HS-5 (cell line): Measurements from ENCODE around the gene NREP.

Experiments
- DNase-seq: peaks from one replicate; pipeline ENCODE4 v3.0.0-alpha.2; 2012; ENCODE audit warnings: low read depth

The NREP gene

GRCh38 chr5:111756581-111757354 is at the start of gene NREP:
Gene NREP (minus strand): TSS chr5:111757194. CDS start chr5:111755772, 1,422 bp downstream.
- DNase-seq = no peak

- DNase-seq = no peak
These were observed 49.8 kb upstream of the NREP start for GRCh38 chr5:111806753-111807152.

- no peak for DNase-seq
These were observed 49.2 kb upstream of the NREP start for GRCh38 chr5:111806156-111806555.

- DNase-seq = no peak
These were observed 48.1 kb upstream of the NREP start for GRCh38 chr5:111805071-111805470.

- no peak for DNase-seq
These were observed 43.4 kb upstream of the NREP start for GRCh38 chr5:111800351-111800750.

- no peak for DNase-seq
These were observed 38.1 kb upstream of the NREP start for GRCh38 chr5:111795142-111795541.

GRCh38 chr5:111792471-111793058 is 35.6 kb upstream of the NREP start:
- peak; percentile 28 for DNase-seq

- DNase-seq = no peak
These were observed 33.3 kb upstream of the NREP start for GRCh38 chr5:111790295-111790694.

- DNase-seq = no peak
These were observed 30.0 kb upstream of the NREP start for GRCh38 chr5:111787006-111787405.

- DNase-seq = no peak
These were observed 27.6 kb upstream of the NREP start for GRCh38 chr5:111784491-111785181.

- DNase-seq = no peak
These were observed 26.5 kb upstream of the NREP start for GRCh38 chr5:111783537-111783936.

- no peak for DNase-seq
These were observed 25.2 kb upstream of the NREP start for GRCh38 chr5:111782216-111782615.

- no peak for DNase-seq
These were observed 24.2 kb upstream of the NREP start for GRCh38 chr5:111781200-111781599.

- DNase-seq = no peak
These were observed 22.9 kb upstream of the NREP start for GRCh38 chr5:111779922-111780292.

- DNase-seq = no peak
These were observed 22.4 kb upstream of the NREP start for GRCh38 chr5:111779260-111779921.

- no peak for DNase-seq
These were observed 20.2 kb upstream of the NREP start for GRCh38 chr5:111776913-111777781.

- no peak for DNase-seq
These were observed 18.2 kb upstream of the NREP start for GRCh38 chr5:111775224-111775623.

GRCh38 chr5:111774525-111774924 is 17.5 kb upstream of the NREP start:
- no peak for DNase-seq

GRCh38 chr5:111772456-111773122 is 15.6 kb upstream of the NREP start:
- DNase-seq = no peak

- no peak for DNase-seq
These were observed 12.5 kb upstream of the NREP start for GRCh38 chr5:111769541-111769940.
